Kidney (tissue), 14 donors: ENCODE results near the gene MCRIP1. TPM values are rescaled to one million over a fixed set of nuclear protein-coding genes. Genes with fewer than 3 reads are reported as not detected.
A peak's percentile ranks its signal among the peaks of the same experiment; 100 is the strongest.

Experiments
- DNase-seq, 5 donors: peaks; one replicate each; pipeline ENCODE4 v3.0.0-alpha.2; 2013 to 2020
- FAIRE-seq: peaks from 2 replicates; lab custom pipeline; 2012; peaks lifted over from hg19 to GRCh38; lab: Jason Lieb, UNC
- H3K27ac ChIP-seq, 2 donors: one replicate each; pipeline ENCODE4 v1.7.0; 2013; ENCODE audit warnings: low read depth in 2 of 2, low read length in 2 of 2, inconsistent platforms in 1 of 2
- H3K27me3 ChIP-seq: one replicate; pipeline ENCODE4 v1.7.1; 2013; ENCODE audit warnings: low read length, inconsistent platforms; ENCODE audit not compliant: control insufficient read depth, insufficient read depth
- H3K36me3 ChIP-seq, 3 donors: one replicate each; pipeline versions ENCODE4 v1.7.0 to v1.7.1; 2013; ENCODE audit warnings: low read length in 3 of 3, control low read depth in 1 of 3, inconsistent platforms in 1 of 3; ENCODE audit not compliant: insufficient read depth in 3 of 3, control insufficient read depth in 2 of 3
- H3K4me1 ChIP-seq, 3 donors: one replicate each; pipeline versions ENCODE4 v1.7.0 to v1.7.1; 2013; ENCODE audit warnings: low read length in 3 of 3, inconsistent platforms in 1 of 3, low read depth in 1 of 3; ENCODE audit not compliant: control insufficient read depth in 2 of 3, insufficient read depth in 2 of 3
- H3K4me3 ChIP-seq, 3 donors: one replicate each; pipeline versions ENCODE4 v1.7.0 to v1.8.1; 2013; ENCODE audit warnings: low read length in 3 of 3, control low read depth in 1 of 3, inconsistent platforms in 1 of 3
- H3K9ac ChIP-seq, 3 donors: one replicate each; pipeline versions ENCODE4 v1.7.0 to v1.7.1; 2013; ENCODE audit warnings: low read length in 3 of 3, control low read depth in 1 of 3, inconsistent platforms in 1 of 3
- H3K9me3 ChIP-seq, 3 donors: one replicate each; pipeline versions ENCODE4 v1.7.0 to v1.7.1; 2013; ENCODE audit warnings: low read length in 3 of 3, control low read depth in 1 of 3, inconsistent platforms in 1 of 3; ENCODE audit not compliant: control insufficient read depth in 2 of 3, insufficient read depth in 1 of 3
- intact Hi-C: fragments of 100-400 bp; cut with DNase I; formaldehyde crosslinking; loops from one replicate; pipeline ENCODE4 v1.11.1; 2022
- polyA plus RNA-seq: library from polyadenylated mRNA; stranded (reverse); fragments of 350-450 nt; fragmentation: Illumina TruSeq; extraction: RNeasy Lipid Tissue Mini Kit (QIAGEN cat#74804); gene quantifications from one replicate; pipeline ENCODE4 v1.2.3, GENCODE V29; 2014; ENCODE audit warnings: low read depth, low replicate concordance; ENCODE audit not compliant: insufficient read depth
- total RNA-seq: library from RNA; stranded (reverse); fragmentation: NEBNext Ultra II Directional; extraction: Animal tissue kit (Norgen Biotek cat#: 25700); gene quantifications from one replicate; pipeline ENCODE4 v1.2.1, GENCODE V29; 2021
- TF ChIP-seq, protein P1 (sequence below): IDR thresholded peaks from 3 replicates; pipeline ENCODE4 v1.5.1; 2012; ENCODE audit warnings: mild to moderate bottlenecking, moderate library complexity, borderline replicate concordance; ENCODE audit not compliant: insufficient read depth; ENCODE audit errors: extremely low read depth
- donor health status: control.
- donor health status: control.
- donor health status: control.
- donor health status: control.
- donor health status: control.
- donor health status: DM: yes; HTN: yes; CAD: no.
- donor health status: Normal renal cell carcinoma (clear cell type).

The MCRIP1 gene
- total and polyA plus RNA-seq, 2 donors from 2014 or later: 88.3 to 151 TPM

DNA sequence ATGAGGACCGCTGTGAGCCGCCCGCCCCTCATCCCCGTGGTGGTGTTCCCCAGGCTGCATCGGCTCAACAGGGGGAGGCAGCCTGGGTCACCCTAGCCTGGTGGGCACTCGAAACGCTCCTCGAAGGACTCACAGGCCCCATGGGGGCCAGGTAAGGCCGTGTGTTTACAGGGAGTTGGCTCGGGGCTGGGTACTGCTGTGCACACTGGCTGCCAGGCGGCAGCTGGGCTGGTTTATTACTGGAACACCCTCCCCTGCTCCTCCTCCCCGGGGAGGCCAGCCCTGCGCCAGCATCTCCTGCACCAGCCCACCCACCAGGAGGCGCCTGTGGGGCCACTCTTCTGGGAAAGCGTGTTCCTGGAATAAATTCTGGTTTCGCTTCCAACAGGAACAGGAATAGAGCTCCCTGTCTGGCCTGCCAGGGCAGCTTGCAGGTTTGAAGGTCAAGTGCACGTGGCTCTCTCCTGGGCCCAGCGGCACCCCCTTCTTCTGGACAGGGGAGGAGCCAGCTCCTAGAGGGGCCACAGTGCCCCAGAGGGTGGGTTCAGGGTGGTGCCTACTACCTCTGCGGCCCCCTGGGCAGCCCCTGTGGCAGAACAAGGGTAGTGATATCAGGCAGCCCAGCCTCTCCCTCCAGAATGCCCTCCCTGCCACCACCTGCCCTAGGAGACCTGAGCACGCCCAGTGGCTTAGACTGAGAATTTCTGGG lies 11.3 kb downstream of the MCRIP1 start:
- peak overlapping the region in 1 of 3 donors; percentile 69 for H3K9ac ChIP-seq
- no peak for FAIRE-seq

DNA sequence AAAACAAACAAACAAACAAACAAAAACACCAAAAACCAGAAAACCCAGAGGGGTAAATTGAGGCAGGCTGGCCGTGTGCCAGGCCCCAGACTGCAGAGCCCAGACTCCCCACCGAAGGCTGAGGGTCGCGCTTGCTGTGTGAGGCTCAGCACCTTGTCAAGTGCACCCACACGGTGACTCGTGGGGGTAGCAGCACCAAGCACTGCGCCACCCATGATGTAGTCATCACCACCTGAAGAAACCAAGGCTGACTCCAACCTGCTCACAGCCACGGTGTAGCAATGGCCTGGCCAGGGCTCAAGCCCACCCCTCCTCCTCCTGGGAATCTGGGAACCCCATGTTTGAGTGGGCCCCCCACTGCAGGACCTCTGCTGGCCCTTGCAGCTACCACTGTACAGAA lies 11.9 kb downstream of the MCRIP1 start:
- peaks cover 0 to 14% (median 0%) of the 10 kb centered on the region in 3 donors for H3K4me1 ChIP-seq
- H3K9me3 ChIP-seq: no peaks in the 10 kb centered on the region
- H3K4me3 ChIP-seq: no peak overlapping the region
- H3K9ac ChIP-seq: peak overlapping the region in 1 of 3 donors; percentile 34
- TF ChIP-seq, protein P1, sequence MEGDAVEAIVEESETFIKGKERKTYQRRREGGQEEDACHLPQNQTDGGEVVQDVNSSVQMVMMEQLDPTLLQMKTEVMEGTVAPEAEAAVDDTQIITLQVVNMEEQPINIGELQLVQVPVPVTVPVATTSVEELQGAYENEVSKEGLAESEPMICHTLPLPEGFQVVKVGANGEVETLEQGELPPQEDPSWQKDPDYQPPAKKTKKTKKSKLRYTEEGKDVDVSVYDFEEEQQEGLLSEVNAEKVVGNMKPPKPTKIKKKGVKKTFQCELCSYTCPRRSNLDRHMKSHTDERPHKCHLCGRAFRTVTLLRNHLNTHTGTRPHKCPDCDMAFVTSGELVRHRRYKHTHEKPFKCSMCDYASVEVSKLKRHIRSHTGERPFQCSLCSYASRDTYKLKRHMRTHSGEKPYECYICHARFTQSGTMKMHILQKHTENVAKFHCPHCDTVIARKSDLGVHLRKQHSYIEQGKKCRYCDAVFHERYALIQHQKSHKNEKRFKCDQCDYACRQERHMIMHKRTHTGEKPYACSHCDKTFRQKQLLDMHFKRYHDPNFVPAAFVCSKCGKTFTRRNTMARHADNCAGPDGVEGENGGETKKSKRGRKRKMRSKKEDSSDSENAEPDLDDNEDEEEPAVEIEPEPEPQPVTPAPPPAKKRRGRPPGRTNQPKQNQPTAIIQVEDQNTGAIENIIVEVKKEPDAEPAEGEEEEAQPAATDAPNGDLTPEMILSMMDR: no peak
- FAIRE-seq: no peak
- intact Hi-C loops: no loop called here
- peak in 1 of 5 donors; percentile 37 for DNase-seq
- H3K36me3 ChIP-seq: no peaks in the 10 kb centered on the region
- H3K27ac ChIP-seq: peak overlapping the region; percentile 86 to 93
- no peaks in the 10 kb centered on the region for H3K27me3 ChIP-seq

More for the DNA sequence above, 11.3 kb downstream of the MCRIP1 start:
- H3K4me1 ChIP-seq: peaks cover 0 to 14% (median 0%) of the 10 kb centered on the region in 3 donors
- no peaks in the 10 kb centered on the region for H3K36me3 ChIP-seq
- peak overlapping the region; percentile 86 to 93 for H3K27ac ChIP-seq
- H3K4me3 ChIP-seq: no peak overlapping the region
- TF ChIP-seq, protein P1: peak; percentile 56
- intact Hi-C loops: no loop called here
- no peaks in the 10 kb centered on the region for H3K9me3 ChIP-seq
- DNase-seq: peak in 4 of 5 donors; percentile 59 to 94 (median 66)
- H3K27me3 ChIP-seq: no peaks in the 10 kb centered on the region

DNA sequence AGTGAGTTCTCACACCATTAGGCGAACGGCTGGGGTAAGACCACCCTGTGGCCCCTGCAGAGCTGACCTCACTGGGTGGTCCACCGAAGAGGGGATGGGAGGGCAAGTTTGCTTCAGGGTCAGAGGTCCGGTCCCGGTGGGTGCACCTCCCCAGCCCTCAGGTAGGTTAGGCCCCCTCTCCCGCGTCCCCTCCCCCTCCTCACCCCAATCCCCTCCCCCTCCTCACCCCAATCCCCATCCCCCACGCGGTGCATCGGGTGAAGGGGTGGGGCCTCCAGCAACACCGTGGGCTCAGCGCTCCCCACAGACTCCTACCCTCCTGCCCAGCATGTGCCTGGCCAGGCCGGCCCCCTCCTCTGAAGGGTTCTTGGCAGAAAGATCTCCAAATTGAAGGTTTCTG lies 13.4 kb downstream of the MCRIP1 start:
- no peak overlapping the region for H3K4me3 ChIP-seq
- H3K27me3 ChIP-seq: no peaks in the 10 kb centered on the region
- H3K4me1 ChIP-seq: peaks cover 0 to 17% (median 0%) of the 10 kb centered on the region in 3 donors
- H3K9me3 ChIP-seq: no peaks in the 10 kb centered on the region
- no peaks in the 10 kb centered on the region for H3K36me3 ChIP-seq
- TF ChIP-seq, protein P1: no peak
- H3K9ac ChIP-seq: no peak overlapping the region
- no peak overlapping the region for H3K27ac ChIP-seq
- no peak for FAIRE-seq
- intact Hi-C loops: no loop called here
- no peak for DNase-seq
